GM18520 (cell line): Measurements from ENCODE around the gene PNLIP.

Experiments used
- ATAC-seq: cut with Tn5 transposase; IDR thresholded peaks from one replicate; pipeline ENCODE4 v1.9.1; 2021; ENCODE audit not compliant: unreplicated experiment

PNLIP gene

DNA sequence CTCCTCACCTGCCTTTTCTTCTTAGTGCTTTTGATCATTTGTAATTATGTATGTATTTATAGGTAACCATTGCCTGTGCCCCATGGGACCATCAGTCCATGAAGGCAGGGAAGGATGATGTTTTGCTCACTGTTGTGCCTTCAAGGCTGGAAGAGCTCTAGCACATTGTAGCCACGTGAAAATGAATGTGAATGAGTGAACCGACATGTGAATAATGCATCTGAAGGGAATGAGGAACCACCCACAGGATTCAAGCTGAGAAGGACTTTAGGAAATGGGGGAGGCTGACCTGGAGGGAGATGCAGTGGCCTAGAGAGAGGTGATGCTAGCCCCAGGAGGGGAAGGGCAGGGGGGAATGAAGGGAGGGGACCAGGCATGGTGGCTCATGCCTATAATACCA, 69.1 kb downstream of the PNLIP start:
- ATAC-seq = no peak

- ATAC-seq = no peak
Measured at GRCh38 chr10:116615199-116615776, 69.6 kb downstream of the PNLIP start.
